Stimulated activated CD8-positive, alpha-beta memory T cell treated with anti-CD3 and anti-CD28 coated beads, Interleukin-7, amount 100 ng/mL, for 4 hours (primary cell): ENCODE data around the gene NRBP1.

Experiments
- DNase-seq, 2 donors: peaks; one replicate each; pipeline ENCODE4 v3.0.0-alpha.2; 2020; ENCODE audit warnings: low read depth in 2 of 2

NRBP1 gene

GRCh38 chr2:27489498-27490397 is 61.3 kb downstream of the NRBP1 start, which contains the start of gene IFT172:
IFT172 (minus strand) TSS chr2:27489743; CDS start chr2:27489653, 90 bp downstream.
- peak; percentile 98 to 99 for DNase-seq
